KMS-11 (cell line): ENCODE measurements around the gene MT1E.

Experiments used
- H2AFZ ChIP-seq: fragments of 200-600 bp; sonication (generic); 2 replicates; pipeline ENCODE4 v1.6.1; 2016; ENCODE audit warnings: antibody characterized with exemption, mixed run types, low read depth
- H3K27ac ChIP-seq: fragments of 200-600 bp; sonication (generic); 2 replicates; pipeline ENCODE4 v1.6.1; 2016; ENCODE audit warnings: mild to moderate bottlenecking, mixed run types
- H3K27me3 ChIP-seq: fragments of 200-600 bp; sonication (generic); 2 replicates; pipeline ENCODE4 v1.6.1; 2017; ENCODE audit warnings: mild to moderate bottlenecking, low read depth, mixed run types, moderate library complexity; ENCODE audit not compliant: insufficient read depth
- H3K36me3 ChIP-seq: fragments of 200-600 bp; sonication (generic); 2 replicates; pipeline ENCODE4 v1.6.1; 2017; ENCODE audit warnings: mild to moderate bottlenecking, mixed run types; ENCODE audit not compliant: insufficient read depth
- H3K4me1 ChIP-seq: fragments of 200-600 bp; sonication (generic); 2 replicates; pipeline ENCODE4 v1.6.1; 2016; ENCODE audit warnings: mild to moderate bottlenecking, low read depth, mixed run types; ENCODE audit not compliant: poor library complexity, severe bottlenecking
- H3K4me2 ChIP-seq: fragments of 200-600 bp; sonication (generic); 2 replicates; pipeline ENCODE4 v1.7.0; 2016; ENCODE audit warnings: mild to moderate bottlenecking, mixed run types
- H3K4me3 ChIP-seq: fragments of 200-600 bp; sonication (generic); IDR thresholded peaks from 2 replicates; pipeline ENCODE4 v1.6.1; 2017; ENCODE audit warnings: low read depth, low read length, mixed read lengths; ENCODE audit not compliant: insufficient read depth
- H3K79me2 ChIP-seq: fragments of 200-600 bp; sonication (generic); 2 replicates; pipeline ENCODE4 v1.6.1; 2016; ENCODE audit warnings: low read depth, mixed run types; ENCODE audit not compliant: insufficient read depth
- H3K9ac ChIP-seq: fragments of 200-600 bp; sonication (generic); 2 replicates; pipeline ENCODE4 v1.6.1; 2016; ENCODE audit warnings: mild to moderate bottlenecking, mixed run types
- H4K20me1 ChIP-seq: fragments of 200-600 bp; sonication (generic); 2 replicates; pipeline ENCODE4 v1.6.1; 2016; ENCODE audit warnings: mild to moderate bottlenecking, mixed run types; ENCODE audit not compliant: insufficient read depth
- TF ChIP-seq, protein P1 (sequence below): fragments of 200-600 bp; sonication (generic); conservative IDR thresholded peaks from 2 replicates; pipeline ENCODE4 v1.6.1; 2017; ENCODE audit warnings: low read depth, mild to moderate bottlenecking, antibody characterized with exemption, low read length, moderate library complexity, mixed read lengths

The MT1E gene

DNA sequence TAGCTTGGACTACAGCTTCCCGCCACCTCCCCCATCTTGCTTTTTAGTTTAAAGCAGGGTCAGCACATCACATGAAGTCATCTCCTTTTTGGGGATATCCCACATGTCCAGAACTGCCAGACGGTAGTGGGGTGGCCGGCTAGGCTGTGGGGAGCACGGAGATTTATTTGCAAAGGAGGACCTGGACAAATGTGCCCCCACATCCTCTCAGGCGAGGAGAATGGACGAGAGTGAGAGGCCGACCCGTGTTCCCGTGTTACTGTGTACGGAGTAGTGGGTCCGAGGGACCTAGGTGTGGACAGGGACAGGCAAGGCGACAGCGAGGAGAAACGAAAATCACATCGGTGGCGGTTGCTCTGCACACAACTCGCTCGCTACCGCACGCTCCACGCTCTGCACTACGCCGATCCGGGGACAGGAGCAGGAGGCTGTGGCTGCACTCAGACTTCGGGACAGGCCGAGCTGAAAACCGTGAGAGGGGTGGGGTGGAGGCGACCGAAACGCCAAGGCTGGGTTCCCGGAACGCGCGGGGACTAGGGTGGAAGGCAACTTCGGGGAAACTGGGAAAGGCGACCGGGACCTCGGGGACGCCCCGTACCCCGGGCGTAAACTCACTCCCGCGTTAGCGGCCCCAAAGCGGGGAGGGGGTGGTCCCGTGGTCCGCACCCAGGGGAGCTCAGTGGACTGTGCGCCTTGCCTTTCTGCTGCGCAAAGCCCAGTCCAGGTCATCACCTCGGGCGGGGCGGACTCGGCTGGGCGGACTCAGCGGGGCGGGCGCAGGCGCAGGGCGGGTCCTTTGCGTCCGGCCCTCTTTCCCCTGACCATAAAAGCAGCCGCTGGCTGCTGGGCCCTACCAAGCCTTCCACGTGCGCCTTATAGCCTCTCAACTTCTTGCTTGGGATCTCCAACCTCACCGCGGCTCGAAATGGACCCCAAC is 12.5 kb downstream of the MT1E start, which contains the start of gene MT1A:
TSS of gene MT1A (plus strand) at position 853 of the 937 bp plus-strand sequence. CDS start at position 926, 73 bp downstream.
- H3K79me2 ChIP-seq, result no peaks in the 10 kb centered on the region
- no peaks in the 10 kb centered on the region for H4K20me1 ChIP-seq
- no peak within 1 kb of the TSS for H2AFZ ChIP-seq
- H3K27ac ChIP-seq, result no peak within 1 kb of the TSS
- H3K9ac ChIP-seq, result no peak within 1 kb of the TSS
- H3K36me3 ChIP-seq, result no peaks in the 10 kb centered on the region
- no peak within 1 kb of the TSS for H3K4me2 ChIP-seq
- peaks cover 6% of the 10 kb centered on the region; the same call in 1 of the 2 replicates for H3K27me3 ChIP-seq
- no peaks in the 10 kb centered on the region for H3K4me1 ChIP-seq
- H3K4me3 ChIP-seq, result no peak within 1 kb of the TSS
- TF ChIP-seq, protein P1, sequence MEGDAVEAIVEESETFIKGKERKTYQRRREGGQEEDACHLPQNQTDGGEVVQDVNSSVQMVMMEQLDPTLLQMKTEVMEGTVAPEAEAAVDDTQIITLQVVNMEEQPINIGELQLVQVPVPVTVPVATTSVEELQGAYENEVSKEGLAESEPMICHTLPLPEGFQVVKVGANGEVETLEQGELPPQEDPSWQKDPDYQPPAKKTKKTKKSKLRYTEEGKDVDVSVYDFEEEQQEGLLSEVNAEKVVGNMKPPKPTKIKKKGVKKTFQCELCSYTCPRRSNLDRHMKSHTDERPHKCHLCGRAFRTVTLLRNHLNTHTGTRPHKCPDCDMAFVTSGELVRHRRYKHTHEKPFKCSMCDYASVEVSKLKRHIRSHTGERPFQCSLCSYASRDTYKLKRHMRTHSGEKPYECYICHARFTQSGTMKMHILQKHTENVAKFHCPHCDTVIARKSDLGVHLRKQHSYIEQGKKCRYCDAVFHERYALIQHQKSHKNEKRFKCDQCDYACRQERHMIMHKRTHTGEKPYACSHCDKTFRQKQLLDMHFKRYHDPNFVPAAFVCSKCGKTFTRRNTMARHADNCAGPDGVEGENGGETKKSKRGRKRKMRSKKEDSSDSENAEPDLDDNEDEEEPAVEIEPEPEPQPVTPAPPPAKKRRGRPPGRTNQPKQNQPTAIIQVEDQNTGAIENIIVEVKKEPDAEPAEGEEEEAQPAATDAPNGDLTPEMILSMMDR, result no peak

DNA sequence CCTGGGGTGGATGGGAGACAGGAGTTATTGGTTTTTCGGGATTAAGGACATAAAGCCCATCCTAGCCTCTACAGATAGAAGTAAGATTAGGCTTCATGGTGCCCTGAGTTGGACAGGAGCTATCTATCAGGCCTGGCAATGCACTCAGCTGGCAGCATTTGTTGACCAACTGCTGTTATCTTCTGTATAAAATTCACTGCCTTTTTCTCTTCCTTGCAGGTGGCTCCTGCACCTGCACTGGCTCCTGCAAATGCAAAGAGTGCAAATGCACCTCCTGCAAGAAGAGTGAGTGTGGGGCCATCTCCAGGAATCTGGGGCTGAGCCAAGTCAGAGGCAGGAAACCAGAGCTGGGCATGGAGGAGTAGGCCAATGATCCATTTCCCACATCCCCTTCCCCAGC is 13.5 kb downstream of the MT1E start:
- Histone ChIP-seq H3K27me3 (peaks cover 6% of the 10 kb centered on the region; the same call in 1 of the 2 replicates), H2AFZ (no peak overlapping the region), H3K27ac (no peak overlapping the region), H4K20me1 (no peaks in the 10 kb centered on the region), H3K36me3 (no peaks in the 10 kb centered on the region), H3K4me2 (no peak overlapping the region), H3K4me3 (no peak overlapping the region), H3K4me1 (peaks cover 6% of the 10 kb centered on the region), H3K9ac (no peak overlapping the region), H3K79me2 (no peaks in the 10 kb centered on the region)
- TF ChIP-seq, protein P1, result no peak

DNA sequence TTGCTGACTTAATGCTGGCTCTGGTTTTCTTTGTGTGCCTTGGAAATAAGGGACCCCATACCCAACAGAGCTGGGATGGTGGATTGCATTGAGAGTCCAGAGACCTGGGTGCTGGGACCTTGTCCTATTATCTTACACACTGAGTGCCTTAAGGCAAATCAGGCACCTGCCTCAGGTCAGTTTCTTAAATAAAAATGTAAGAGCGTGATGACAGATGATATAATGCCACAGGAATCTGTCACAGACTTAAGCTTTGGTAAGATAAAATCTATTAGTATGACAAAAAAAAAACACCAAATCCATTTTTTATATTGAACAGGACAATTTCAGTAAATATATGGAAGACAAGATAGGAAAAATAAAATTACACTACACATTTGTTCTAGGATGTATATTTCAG is 14.5 kb downstream of the MT1E start:
- Histone ChIP-seq H3K27ac (no peak overlapping the region), H2AFZ (no peak overlapping the region), H3K36me3 (no peaks in the 10 kb centered on the region), H3K79me2 (no peaks in the 10 kb centered on the region), H3K4me1 (peaks cover 7% of the 10 kb centered on the region), H3K4me3 (no peak overlapping the region), H3K9ac (no peak overlapping the region), H3K4me2 (no peak overlapping the region), H3K27me3 (peaks cover 3% of the 10 kb centered on the region; the same call in 1 of the 2 replicates), H4K20me1 (no peaks in the 10 kb centered on the region)
- TF ChIP-seq, protein P1, result no peak

DNA sequence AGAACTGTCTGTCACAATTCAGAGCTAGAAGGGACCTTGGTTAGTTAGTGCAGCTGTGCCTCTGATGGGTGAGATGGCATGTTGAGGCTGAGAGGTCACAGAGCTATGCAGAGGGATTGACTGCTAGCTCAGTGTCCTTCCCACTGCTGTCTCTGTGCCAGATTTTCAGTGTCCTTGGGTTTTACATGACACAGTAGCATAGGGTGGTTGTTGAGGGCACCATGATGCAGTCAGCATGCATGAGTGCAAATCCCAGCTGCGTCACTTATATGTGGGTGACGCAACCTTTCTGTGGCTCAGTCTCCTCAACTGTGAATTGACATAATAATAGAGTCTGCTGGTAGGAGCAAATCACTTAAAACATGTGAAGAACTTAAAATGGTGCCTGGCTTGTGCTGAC is 15.6 kb downstream of the MT1E start:
- Histone ChIP-seq H3K9ac (no peak overlapping the region), H2AFZ (no peak overlapping the region), H3K27ac (no peak overlapping the region), H3K79me2 (no peaks in the 10 kb centered on the region), H4K20me1 (no peaks in the 10 kb centered on the region), H3K4me3 (no peak overlapping the region), H3K27me3 (no peaks in the 10 kb centered on the region), H3K4me1 (peaks cover 7% of the 10 kb centered on the region), H3K36me3 (no peaks in the 10 kb centered on the region), H3K4me2 (no peak overlapping the region)
- TF ChIP-seq, protein P1, result no peak
